ENCODE results near the gene BCAP31.
"Not testable (repeated sequence)": the region's sequence is repeated elsewhere in the genome, so short reads cannot be mapped to it uniquely, and the experiment has no call there.

BCAP31 gene

GRCh38 chrX:153762626-153763173 is 38.5 kb upstream of the BCAP31 start:
- no peak for DNase-seq

- DNase-seq: no peak
Observed at GRCh38 chrX:153761863-153762262, 37.7 kb upstream of the BCAP31 start.

- DNase-seq: no peak
Observed at GRCh38 chrX:153755136-153755535, 30.9 kb upstream of the BCAP31 start.

- no peak for DNase-seq
Observed at GRCh38 chrX:153750127-153750774, 26.1 kb upstream of the BCAP31 start.

- DNase-seq: not testable (repeated sequence)
Observed at GRCh38 chrX:153749017-153749416, 24.8 kb upstream of the BCAP31 start.

GRCh38 chrX:153746991-153747390 is 22.8 kb upstream of the BCAP31 start:
- not testable (repeated sequence) for DNase-seq

GRCh38 chrX:153746359-153746758 is 22.2 kb upstream of the BCAP31 start:
- DNase-seq: no peak

GRCh38 chrX:153745067-153745433 is 20.9 kb upstream of the BCAP31 start:
- DNase-seq: not testable (repeated sequence)

GRCh38 chrX:153744210-153745066 is 20.3 kb upstream of the BCAP31 start:
- DNase-seq: no peak

- not testable (repeated sequence) for DNase-seq
Observed at GRCh38 chrX:153743468-153744209, 19.5 kb upstream of the BCAP31 start.

GRCh38 chrX:153742796-153743467 is 18.7 kb upstream of the BCAP31 start:
- not testable (repeated sequence) for DNase-seq

GRCh38 chrX:153742111-153742510 is 17.9 kb upstream of the BCAP31 start:
- DNase-seq: not testable (repeated sequence)

- DNase-seq: no peak
Observed at GRCh38 chrX:153741446-153741845, 17.3 kb upstream of the BCAP31 start.

- DNase-seq: no peak
Observed at GRCh38 chrX:153740631-153741222, 16.5 kb upstream of the BCAP31 start.

GRCh38 chrX:153739754-153740486 is 15.7 kb upstream of the BCAP31 start:
- DNase-seq: no peak

- no peak for DNase-seq
Observed at GRCh38 chrX:153738056-153738605, 13.9 kb upstream of the BCAP31 start.

GRCh38 chrX:153736871-153737441 is 12.8 kb upstream of the BCAP31 start:
- no peak for DNase-seq

- no peak for DNase-seq
Observed at GRCh38 chrX:153736071-153736820, 12.1 kb upstream of the BCAP31 start.

- DNase-seq: no peak
Observed at GRCh38 chrX:153735274-153735673, 11.1 kb upstream of the BCAP31 start.

- no peak for DNase-seq
Observed at GRCh38 chrX:153734871-153735270, 10.7 kb upstream of the BCAP31 start.
